HepG2 (cell line): ENCODE results near the gene MRPL20.

Experiments used
- FIP1L1 ChIP-seq: fragments of 200-400 bp; formaldehyde crosslinking; IDR thresholded peaks from 2 replicates; pipeline ENCODE4 v1.6.1; 2018; ENCODE audit warnings: low read depth, mild to moderate bottlenecking, low read length, moderate library complexity, borderline replicate concordance; ENCODE audit not compliant: insufficient read depth
- MAZ ChIP-seq, 2 experiments: sonication (generic) in 1 of 2; formaldehyde crosslinking in 1 of 2; IDR thresholded peaks; 2 replicates each; pipeline versions ENCODE4 v1.5.0 to v1.6.1; 2012 to 2020; ENCODE audit warnings: low read depth in 2 of 2, mild to moderate bottlenecking in 2 of 2, borderline replicate concordance in 1 of 2, improper control_type of control experiment in 1 of 2, low read length in 1 of 2, missing genetic modification reagents in 1 of 2, moderate library complexity in 1 of 2
- SMARCC2 ChIP-seq: fragments of 450-650 bp; IDR thresholded peaks from 2 replicates; pipeline ENCODE4 v1.6.1; 2017; ENCODE audit warnings: antibody characterized with exemption, mild to moderate bottlenecking
- ZNF232 ChIP-seq: sonication (generic); formaldehyde crosslinking; IDR thresholded peaks from 2 replicates; pipeline ENCODE4 v1.4.0; 2020; ENCODE audit warnings: missing genetic modification reagents, borderline replicate concordance
- ZNF274 ChIP-seq: sonication (generic); formaldehyde crosslinking; IDR thresholded peaks from 2 replicates; pipeline ENCODE4 v1.5.1; 2020; ENCODE audit warnings: mild to moderate bottlenecking, missing genetic modification reagents
- TF ChIP-seq, protein P1 (sequence below): sonication (generic); formaldehyde crosslinking; IDR thresholded peaks from 2 replicates; pipeline ENCODE4 v1.5.0; 2020; ENCODE audit warnings: mild to moderate bottlenecking, missing genetic modification reagents, moderate library complexity

DNA sequence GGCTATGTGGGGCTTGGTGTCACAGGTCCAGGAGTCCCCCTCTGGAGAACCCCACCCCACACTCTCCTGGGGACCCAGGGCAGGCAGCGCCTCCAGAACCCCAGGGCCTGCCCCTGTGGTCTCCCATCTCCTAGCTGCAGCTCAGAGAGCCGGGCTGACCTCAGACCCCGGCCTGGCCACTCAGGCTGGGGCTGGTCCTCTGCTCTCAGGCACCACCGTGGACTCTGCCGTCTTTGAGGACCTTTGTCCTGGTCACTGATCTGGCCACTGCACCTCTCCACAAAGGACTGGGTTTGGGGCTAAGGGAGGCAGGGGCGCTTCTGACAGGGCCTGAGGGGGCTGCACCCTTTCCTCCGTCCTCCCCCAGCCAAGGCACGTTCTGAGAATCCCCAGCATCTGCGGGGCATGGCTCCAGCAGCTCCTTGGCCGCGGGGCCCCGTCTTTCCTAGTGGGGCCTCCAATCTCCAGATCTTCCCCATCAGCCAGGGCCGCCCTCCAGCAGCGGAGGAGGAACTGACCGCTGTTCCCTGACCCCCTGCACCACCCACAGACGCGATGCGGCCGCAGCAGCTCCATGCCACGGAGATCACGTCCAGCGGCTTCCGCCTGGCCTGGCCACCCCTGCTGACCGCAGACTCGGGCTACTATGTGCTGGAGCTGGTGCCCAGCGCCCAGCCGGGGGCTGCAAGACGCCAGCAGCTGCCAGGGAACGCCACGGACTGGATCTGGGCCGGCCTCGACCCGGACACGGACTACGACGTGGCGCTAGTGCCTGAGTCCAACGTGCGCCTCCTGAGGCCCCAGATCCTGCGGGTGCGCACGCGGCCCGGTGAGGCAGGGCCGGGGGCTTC is 31.7 kb upstream of the MRPL20 start:
- TF ChIP-seq ZNF274 (CRISPR knock-in tag): no peak
- TF ChIP-seq FIP1L1: no peak
- no peak for TF ChIP-seq ZNF232 (CRISPR knock-in tag)
- TF ChIP-seq MAZ (IDR thresholded peaks at IDR 0.05; ENCODE audit: borderline replicate concordance, low read depth, low read length): no peak
- TF ChIP-seq MAZ (CRISPR knock-in tag; IDR thresholded peaks at IDR 0.05; ENCODE audit: low read depth): no peak
- TF ChIP-seq, protein P1, sequence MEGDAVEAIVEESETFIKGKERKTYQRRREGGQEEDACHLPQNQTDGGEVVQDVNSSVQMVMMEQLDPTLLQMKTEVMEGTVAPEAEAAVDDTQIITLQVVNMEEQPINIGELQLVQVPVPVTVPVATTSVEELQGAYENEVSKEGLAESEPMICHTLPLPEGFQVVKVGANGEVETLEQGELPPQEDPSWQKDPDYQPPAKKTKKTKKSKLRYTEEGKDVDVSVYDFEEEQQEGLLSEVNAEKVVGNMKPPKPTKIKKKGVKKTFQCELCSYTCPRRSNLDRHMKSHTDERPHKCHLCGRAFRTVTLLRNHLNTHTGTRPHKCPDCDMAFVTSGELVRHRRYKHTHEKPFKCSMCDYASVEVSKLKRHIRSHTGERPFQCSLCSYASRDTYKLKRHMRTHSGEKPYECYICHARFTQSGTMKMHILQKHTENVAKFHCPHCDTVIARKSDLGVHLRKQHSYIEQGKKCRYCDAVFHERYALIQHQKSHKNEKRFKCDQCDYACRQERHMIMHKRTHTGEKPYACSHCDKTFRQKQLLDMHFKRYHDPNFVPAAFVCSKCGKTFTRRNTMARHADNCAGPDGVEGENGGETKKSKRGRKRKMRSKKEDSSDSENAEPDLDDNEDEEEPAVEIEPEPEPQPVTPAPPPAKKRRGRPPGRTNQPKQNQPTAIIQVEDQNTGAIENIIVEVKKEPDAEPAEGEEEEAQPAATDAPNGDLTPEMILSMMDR (CRISPR knock-in tag): no peak
- no peak for TF ChIP-seq SMARCC2
